Gastroesophageal sphincter (tissue), 4 donors: ENCODE results near the gene ADM2. TPM values are rescaled to one million over a fixed set of nuclear protein-coding genes. Genes with fewer than 3 reads are reported as not detected.

ENCODE experiments used
- ATAC-seq: fragments of 150-250 bp; one replicate; pipeline ENCODE4 v1.9.1; 2016; ENCODE audit warnings: mild to moderate bottlenecking, moderate library complexity
- H3K27ac ChIP-seq, 4 donors: fragments of 200-600 bp; sonication (generic) in 3 of 4; 1 replicate in 3 of 4; 2 replicates in 1 of 4; pipeline ENCODE4 v1.5.1; 2016 to 2019
- H3K27me3 ChIP-seq: fragments of 200-600 bp; sonication (generic); one replicate; pipeline ENCODE4 v1.5.1; 2019
- H3K36me3 ChIP-seq, 2 donors: fragments of 200-600 bp; sonication (generic); one replicate each; pipeline ENCODE4 v1.5.1; 2019; ENCODE audit warnings: control low read depth in 1 of 2
- H3K4me1 ChIP-seq, 3 donors: fragments of 200-600 bp; sonication (generic); 1 replicate in 2 of 3; 2 replicates in 1 of 3; pipeline ENCODE4 v1.5.1; 2016 to 2019; ENCODE audit warnings: control low read depth in 2 of 3
- H3K4me3 ChIP-seq, 2 donors: fragments of 200-600 bp; sonication (generic); one replicate each; pipeline ENCODE4 v1.5.1; 2019; ENCODE audit warnings: mild to moderate bottlenecking in 1 of 2, moderate library complexity in 1 of 2
- H3K9me3 ChIP-seq, 3 donors: fragments of 200-600 bp; sonication (generic); one replicate each; pipeline ENCODE4 v1.5.1; 2017 to 2019; ENCODE audit warnings: control low read depth in 2 of 3
- EP300 ChIP-seq: sonication (generic); formaldehyde crosslinking; IDR thresholded peaks from one replicate; pipeline ENCODE4 v1.6.1; 2017; ENCODE audit warnings: antibody characterized with exemption, mild to moderate bottlenecking
- POLR2A ChIP-seq, 2 donors: fragments of 450-650 bp; IDR thresholded peaks; one replicate each; pipeline ENCODE4 v1.6.1; 2017; ENCODE audit warnings: antibody characterized with exemption in 2 of 2, mild to moderate bottlenecking in 2 of 2, moderate library complexity in 1 of 2
- POLR2AphosphoS5 ChIP-seq: sonication (generic); formaldehyde crosslinking; IDR thresholded peaks from one replicate; pipeline ENCODE4 v1.6.1; 2017; ENCODE audit warnings: antibody characterized with exemption
- WGBS, 2 donors: methylation state at CpG; one replicate each; pipeline ENCODE4 v1.1.5; 2018; ENCODE audit warnings: low coverage in 1 of 2; 5-methylcytosine and 5-hydroxymethylcytosine counted together
- total RNA-seq, 4 donors: library from RNA; depleted of rRNA; stranded (reverse); fragments of >200 nt; gene quantifications; one replicate each; pipeline ENCODE4 v1.1.0, GENCODE V29; 2016
- TF ChIP-seq, protein P1 (sequence below), 4 experiments: fragments of 200-600 bp in 2 of 4; fragments of 450-650 bp in 2 of 4; sonication (generic) in 1 of 4; IDR thresholded peaks; one replicate each; pipeline ENCODE4 v1.5.1; 2017 to 2019; ENCODE audit warnings: antibody characterized with exemption in 4 of 4, mild to moderate bottlenecking in 2 of 4, moderate library complexity in 2 of 4

The ADM2 gene
- total RNA-seq, 4 donors from 2014 or later: 0.40 TPM; not detected in 3

DNA sequence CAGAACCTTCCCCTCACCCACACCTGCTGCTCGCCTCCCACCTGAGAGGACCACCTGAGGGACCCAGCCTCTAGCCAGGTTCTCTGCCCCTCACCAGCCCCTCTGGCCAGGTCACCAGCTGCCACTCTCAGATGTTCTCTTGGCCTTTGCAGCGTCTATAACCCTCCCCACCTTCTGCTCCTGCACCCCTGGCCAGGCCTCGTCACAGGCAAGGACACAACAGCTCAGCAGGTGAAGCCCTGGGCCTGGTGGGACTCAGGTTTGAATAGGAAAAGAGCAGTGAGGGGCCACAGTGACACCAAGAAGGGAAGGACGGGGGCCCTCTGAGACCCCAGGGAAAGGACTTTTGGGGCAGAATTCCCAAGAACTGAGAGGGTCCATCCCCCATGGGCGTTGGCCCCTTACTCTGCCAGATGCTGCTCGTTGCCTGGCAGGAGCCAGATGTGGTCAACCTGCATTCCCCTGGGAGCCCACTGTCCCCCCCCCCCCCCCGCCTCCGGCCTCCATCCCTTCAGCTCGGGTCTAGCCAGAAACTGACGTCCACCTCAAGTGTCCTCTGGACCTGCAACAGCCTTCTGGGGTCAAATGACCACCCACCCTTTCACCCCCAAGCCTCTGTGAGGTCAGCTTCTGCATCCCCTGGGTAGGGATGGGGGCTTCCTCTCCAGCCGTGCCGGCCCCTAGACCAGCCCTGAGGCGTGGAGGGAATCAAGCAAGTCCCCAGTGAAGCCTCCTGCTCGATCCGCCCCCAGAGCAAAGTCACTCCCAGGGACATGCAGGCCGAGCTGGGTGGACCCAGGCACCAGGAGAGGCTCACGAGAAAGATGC is 35.2 kb upstream of the ADM2 start:
- Histone ChIP-seq H3K4me3 (no peak overlapping the region), H3K27me3 (no peaks in the 10 kb centered on the region), H3K36me3 (peaks cover 0 to 87% of the 10 kb centered on the region in 2 donors), H3K4me1 (peaks cover 0 to 20% (median 8%) of the 10 kb centered on the region in 3 donors), H3K9me3 (no peaks in the 10 kb centered on the region), H3K27ac (peak overlapping the region in 1 of 4 donors; percentile 58)
- TF ChIP-seq POLR2A (IDR thresholded peaks at IDR 0.05) (no peak), EP300 (no peak), POLR2AphosphoS5 (no peak)
- TF ChIP-seq, protein P1, sequence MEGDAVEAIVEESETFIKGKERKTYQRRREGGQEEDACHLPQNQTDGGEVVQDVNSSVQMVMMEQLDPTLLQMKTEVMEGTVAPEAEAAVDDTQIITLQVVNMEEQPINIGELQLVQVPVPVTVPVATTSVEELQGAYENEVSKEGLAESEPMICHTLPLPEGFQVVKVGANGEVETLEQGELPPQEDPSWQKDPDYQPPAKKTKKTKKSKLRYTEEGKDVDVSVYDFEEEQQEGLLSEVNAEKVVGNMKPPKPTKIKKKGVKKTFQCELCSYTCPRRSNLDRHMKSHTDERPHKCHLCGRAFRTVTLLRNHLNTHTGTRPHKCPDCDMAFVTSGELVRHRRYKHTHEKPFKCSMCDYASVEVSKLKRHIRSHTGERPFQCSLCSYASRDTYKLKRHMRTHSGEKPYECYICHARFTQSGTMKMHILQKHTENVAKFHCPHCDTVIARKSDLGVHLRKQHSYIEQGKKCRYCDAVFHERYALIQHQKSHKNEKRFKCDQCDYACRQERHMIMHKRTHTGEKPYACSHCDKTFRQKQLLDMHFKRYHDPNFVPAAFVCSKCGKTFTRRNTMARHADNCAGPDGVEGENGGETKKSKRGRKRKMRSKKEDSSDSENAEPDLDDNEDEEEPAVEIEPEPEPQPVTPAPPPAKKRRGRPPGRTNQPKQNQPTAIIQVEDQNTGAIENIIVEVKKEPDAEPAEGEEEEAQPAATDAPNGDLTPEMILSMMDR (IDR thresholded peaks at IDR 0.05): no peak
- no peak for ATAC-seq
- WGBS, 2 donors: 100% methylated on average over 1 of the region's 17 CpGs; no CpG with 5 or more reads in 1 of the 2 donors

DNA sequence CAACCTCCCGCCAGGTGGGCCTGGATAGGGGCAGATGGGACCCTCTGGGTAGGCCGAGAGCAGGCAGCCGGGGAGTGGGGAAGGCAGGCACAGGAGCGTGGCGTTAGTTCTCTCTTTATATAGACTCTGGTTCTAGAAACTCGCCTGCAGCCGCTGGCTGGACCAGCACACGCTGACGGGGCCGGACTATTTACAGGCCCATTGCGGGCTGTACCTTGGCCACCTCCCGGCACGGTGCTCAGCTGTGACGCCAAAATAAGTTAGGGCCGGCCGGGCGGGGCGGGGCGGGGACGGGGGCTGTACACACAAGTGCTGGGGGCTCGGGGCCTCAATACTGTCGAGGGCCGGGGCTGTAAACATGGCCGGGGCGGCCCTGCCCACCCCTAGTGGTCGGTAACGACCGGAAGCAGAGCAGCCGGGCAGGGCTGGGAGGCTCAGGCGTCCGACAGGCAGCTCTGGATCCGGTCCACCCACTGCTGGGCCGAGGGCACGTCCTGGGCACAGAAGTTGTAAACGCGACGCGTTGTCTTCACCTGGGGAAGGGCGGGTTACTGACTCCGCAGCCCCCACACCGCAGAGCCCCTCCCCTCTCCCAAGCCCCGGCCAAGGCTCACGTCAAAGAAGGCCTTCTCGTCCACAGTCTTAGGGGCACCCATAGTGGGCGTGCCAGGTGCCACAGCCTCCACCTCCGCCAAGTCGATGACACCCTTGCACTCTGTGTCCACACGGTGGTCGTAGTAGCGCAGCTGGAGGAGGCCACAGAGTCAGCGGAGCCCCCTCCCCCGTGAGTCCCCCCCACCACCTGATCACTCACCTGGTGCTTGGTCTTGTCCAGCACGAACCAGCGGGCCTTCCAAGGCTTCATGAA is 34.4 kb upstream of the ADM2 start:
- TF ChIP-seq POLR2AphosphoS5: no peak
- TF ChIP-seq EP300: no peak
- TF ChIP-seq POLR2A (IDR thresholded peaks at IDR 0.05): no peak
- TF ChIP-seq, protein P1 (IDR thresholded peaks at IDR 0.05): no peak
- Histone ChIP-seq H3K4me1 (peaks cover 0 to 20% (median 8%) of the 10 kb centered on the region in 3 donors), H3K27me3 (no peaks in the 10 kb centered on the region), H3K9me3 (no peaks in the 10 kb centered on the region), H3K27ac (no peak overlapping the region), H3K4me3 (no peak overlapping the region), H3K36me3 (peaks cover 0 to 85% of the 10 kb centered on the region in 2 donors)
- ATAC-seq: no peak
- no CpG with 5 or more reads among the region's 54 CpGs for WGBS, 2 donors

DNA sequence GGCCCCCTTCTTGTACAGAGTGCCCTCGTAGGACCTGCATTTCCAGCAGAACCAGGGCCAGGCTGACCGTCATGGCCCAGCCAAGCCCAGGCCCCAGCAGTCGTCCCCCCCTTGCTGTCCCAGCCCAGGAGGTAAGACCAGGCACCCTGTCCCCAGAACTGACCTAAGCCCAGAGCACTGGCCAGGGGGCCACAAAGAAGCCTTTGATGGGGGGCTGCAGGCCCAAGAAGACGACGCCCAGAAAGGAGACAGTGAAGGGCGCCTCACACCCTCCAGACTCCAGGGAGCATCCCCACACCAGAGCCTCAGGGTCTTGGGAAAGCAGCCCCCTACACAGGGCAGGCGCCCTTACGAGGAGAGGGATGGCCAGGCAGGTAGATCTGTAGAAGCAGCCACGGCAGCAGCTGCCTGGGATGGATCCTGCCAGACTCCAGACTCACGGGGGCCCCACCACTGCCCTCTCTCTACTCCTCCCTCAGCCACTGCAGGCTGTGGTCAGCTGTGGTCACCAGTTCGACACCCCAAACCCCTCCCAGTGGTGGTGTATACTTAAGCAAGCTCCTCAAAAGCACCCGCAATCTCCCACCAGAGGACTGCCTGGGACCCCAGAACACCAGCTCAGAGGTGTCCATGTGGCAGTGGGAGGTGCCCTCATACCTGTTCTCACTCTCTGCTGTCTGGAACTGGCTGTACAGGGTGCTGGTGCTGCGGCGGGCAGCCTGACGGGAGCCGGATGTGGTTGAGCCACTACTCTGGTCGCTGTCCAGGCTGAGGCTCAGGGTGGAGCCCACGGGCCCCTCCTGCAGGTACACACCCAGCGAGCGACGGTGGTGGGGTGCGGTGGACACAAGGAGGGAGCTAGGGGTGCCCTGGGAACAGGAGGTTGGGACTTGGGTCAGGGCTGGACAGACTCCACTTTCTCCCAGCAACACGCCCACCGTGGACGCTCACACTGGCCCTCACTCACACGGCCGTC is 33.5 kb upstream of the ADM2 start:
- Histone ChIP-seq H3K4me1 (peaks cover 0 to 20% (median 8%) of the 10 kb centered on the region in 3 donors), H3K27ac (no peak overlapping the region), H3K36me3 (peaks cover 0 to 85% of the 10 kb centered on the region in 2 donors), H3K27me3 (no peaks in the 10 kb centered on the region), H3K4me3 (no peak overlapping the region), H3K9me3 (no peaks in the 10 kb centered on the region)
- no peak for TF ChIP-seq POLR2AphosphoS5
- TF ChIP-seq EP300: no peak
- no peak for TF ChIP-seq POLR2A (IDR thresholded peaks at IDR 0.05)
- TF ChIP-seq, protein P1 (IDR thresholded peaks at IDR 0.05): no peak
- 40% methylated on average over 1 of the region's 27 CpGs; no CpG with 5 or more reads in 1 of the 2 donors for WGBS, 2 donors
- no peak for ATAC-seq

DNA sequence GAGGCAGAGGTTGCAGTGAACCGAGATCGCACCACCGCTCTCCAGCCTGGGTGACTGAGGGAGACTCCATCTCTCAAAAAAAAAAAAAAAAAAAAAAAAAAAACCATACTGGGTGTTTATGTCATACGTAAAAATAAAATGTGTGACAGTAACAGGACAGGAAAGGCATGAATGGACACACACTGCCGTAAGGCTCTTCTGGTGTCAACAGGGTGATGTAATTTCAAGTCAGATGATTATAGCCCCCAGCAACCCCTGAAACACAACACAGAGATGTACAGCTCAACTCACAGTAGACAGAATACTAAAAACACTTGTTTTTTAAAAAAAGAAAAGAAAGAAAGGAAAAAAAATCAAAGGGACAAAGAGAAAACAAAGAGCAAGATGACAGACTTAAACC is 28.7 kb upstream of the ADM2 start:
- H3K36me3 ChIP-seq: peaks cover 0 to 94% of the 10 kb centered on the region in 2 donors
- TF ChIP-seq POLR2A (IDR thresholded peaks at IDR 0.05) (no peak), EP300 (no peak), POLR2AphosphoS5 (no peak)
- TF ChIP-seq, protein P1 (IDR thresholded peaks at IDR 0.05): no peak
- H3K4me3 ChIP-seq: no peak overlapping the region
- H3K9me3 ChIP-seq: no peaks in the 10 kb centered on the region
- WGBS, 2 donors: 63 to 84% methylated on average over 2 to 3 of the region's 5 CpGs
- H3K4me1 ChIP-seq: no peaks in the 10 kb centered on the region
- no peak overlapping the region for H3K27ac ChIP-seq
- no peak for ATAC-seq
- H3K27me3 ChIP-seq: no peaks in the 10 kb centered on the region
